Thoracic aorta (tissue), 2 donors: ENCODE results near the gene ERBB4. TPM values are rescaled to one million over a fixed set of nuclear protein-coding genes. Genes with fewer than 3 reads are reported as not detected.

Experiments
- ATAC-seq: fragments of 150-250 bp; one replicate; pipeline ENCODE4 v1.8.0; 2017; ENCODE audit warnings: low read depth; ENCODE audit not compliant: insufficient number of reproducible peaks, low FRiP score
- DNase-seq: peaks from one replicate; pipeline ENCODE4 v3.0.0-alpha.2; 2020; ENCODE audit warnings: low spot score
- H3K27ac ChIP-seq, 2 donors: fragments of 200-600 bp; sonication (generic); 1 replicate in 1 of 2; 2 replicates in 1 of 2; pipeline ENCODE4 v1.5.1; 2016; ENCODE audit warnings: mild to moderate bottlenecking in 2 of 2, moderate library complexity in 2 of 2
- H3K27me3 ChIP-seq: fragments of 200-600 bp; sonication (generic); replicated peaks from 2 replicates; pipeline ENCODE4 v1.6.0; 2016; ENCODE audit warnings: mild to moderate bottlenecking; ENCODE audit not compliant: insufficient read depth
- H3K36me3 ChIP-seq: fragments of 200-600 bp; sonication (generic); one replicate; pipeline ENCODE4 v1.5.1; 2016
- H3K4me1 ChIP-seq, 2 donors: fragments of 200-600 bp; sonication (generic); 1 replicate in 1 of 2; 2 replicates in 1 of 2; pipeline versions ENCODE4 v1.5.1 to v1.6.0; 2016; ENCODE audit warnings: low read depth in 2 of 2, mild to moderate bottlenecking in 1 of 2; ENCODE audit not compliant: control insufficient read depth in 1 of 2
- H3K4me3 ChIP-seq: fragments of 200-600 bp; sonication (generic); 2 replicates; pipeline ENCODE4 v1.5.1; 2016; ENCODE audit warnings: mild to moderate bottlenecking
- H3K9me3 ChIP-seq: fragments of 200-600 bp; sonication (generic); 2 replicates; pipeline ENCODE4 v1.5.1; 2016
- total RNA-seq, 2 donors: library from RNA; depleted of rRNA; stranded (reverse); fragments of >200 nt; gene quantifications; one replicate each; pipeline versions ENCODE4 v1.1.0 to v1.2.3, GENCODE V29; 2016
- TF ChIP-seq, protein P1 (sequence below): fragments of 200-600 bp; sonication (generic); IDR thresholded peaks from one replicate; pipeline ENCODE4 v1.5.1; 2019; ENCODE audit warnings: antibody characterized with exemption

Gene ERBB4
- total RNA-seq, 2 donors from 2014 or later: 15.7 to 29.3 TPM

DNA sequence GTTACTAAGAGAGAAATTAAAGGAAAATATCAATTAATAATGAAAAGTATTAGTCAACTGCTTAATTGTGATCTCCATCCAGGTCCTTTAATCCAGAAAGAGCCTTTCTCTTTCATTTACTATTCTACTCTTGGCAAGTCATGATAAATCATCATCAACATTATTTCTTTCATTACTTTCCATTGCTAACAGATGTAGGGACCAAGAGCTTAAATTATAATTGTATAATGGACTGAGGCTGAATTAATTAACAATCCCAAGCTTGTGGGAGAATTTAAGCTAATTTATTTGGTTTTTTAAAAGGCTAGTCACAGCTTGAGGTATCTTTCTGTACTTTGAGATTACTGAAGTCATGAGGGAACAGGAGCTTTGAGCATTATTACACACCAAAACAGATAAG, 223.9 kb downstream of the ERBB4 start:
- DNase-seq (no peak), ATAC-seq (no peak)
- Histone ChIP-seq H3K9me3 (no peaks in the 10 kb centered on the region), H3K4me1 (peaks cover 4 to 6% of the 10 kb centered on the region in 2 donors), H3K27me3 (no peaks in the 10 kb centered on the region), H3K4me3 (no peak overlapping the region), H3K36me3 (no peaks in the 10 kb centered on the region), H3K27ac (no peak overlapping the region)
- TF ChIP-seq, protein P1, sequence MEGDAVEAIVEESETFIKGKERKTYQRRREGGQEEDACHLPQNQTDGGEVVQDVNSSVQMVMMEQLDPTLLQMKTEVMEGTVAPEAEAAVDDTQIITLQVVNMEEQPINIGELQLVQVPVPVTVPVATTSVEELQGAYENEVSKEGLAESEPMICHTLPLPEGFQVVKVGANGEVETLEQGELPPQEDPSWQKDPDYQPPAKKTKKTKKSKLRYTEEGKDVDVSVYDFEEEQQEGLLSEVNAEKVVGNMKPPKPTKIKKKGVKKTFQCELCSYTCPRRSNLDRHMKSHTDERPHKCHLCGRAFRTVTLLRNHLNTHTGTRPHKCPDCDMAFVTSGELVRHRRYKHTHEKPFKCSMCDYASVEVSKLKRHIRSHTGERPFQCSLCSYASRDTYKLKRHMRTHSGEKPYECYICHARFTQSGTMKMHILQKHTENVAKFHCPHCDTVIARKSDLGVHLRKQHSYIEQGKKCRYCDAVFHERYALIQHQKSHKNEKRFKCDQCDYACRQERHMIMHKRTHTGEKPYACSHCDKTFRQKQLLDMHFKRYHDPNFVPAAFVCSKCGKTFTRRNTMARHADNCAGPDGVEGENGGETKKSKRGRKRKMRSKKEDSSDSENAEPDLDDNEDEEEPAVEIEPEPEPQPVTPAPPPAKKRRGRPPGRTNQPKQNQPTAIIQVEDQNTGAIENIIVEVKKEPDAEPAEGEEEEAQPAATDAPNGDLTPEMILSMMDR: no peak

DNA sequence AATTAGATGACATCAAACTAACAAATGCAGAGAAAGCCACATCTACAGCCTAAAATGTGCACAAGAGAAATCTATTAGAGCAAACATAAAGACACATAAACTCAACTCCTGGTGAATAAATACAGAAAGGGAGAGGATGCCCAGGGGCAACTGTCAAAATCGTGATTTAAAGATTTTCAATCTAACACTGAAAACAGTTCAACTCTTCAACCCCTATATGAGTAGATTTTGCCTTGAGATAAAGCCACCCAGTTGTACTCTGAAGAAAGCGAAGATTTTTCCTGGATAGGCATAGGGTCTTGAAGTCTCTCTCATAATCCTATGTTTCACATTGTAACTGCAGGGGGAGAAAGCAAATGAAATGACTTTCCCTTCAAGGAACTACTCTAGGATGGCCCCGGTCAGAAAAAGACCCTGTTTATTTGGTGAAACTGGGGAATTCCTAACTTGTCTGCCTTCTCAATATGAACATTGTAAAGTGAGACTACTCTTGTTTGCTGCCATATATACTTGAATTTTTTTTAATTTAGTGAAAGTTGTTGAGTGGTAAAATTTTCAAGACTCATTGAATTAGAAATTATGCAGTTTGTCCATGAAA, 226.7 kb downstream of the ERBB4 start:
- peaks cover 7 to 11% of the 10 kb centered on the region in 2 donors for H3K4me1 ChIP-seq
- DNase-seq (no peak), ATAC-seq (no peak)
- no peaks in the 10 kb centered on the region for H3K36me3 ChIP-seq
- TF ChIP-seq, protein P1: no peak
- H3K4me3 ChIP-seq: no peak overlapping the region
- H3K27me3 ChIP-seq: no peaks in the 10 kb centered on the region
- H3K27ac ChIP-seq: no peak overlapping the region
- H3K9me3 ChIP-seq: no peaks in the 10 kb centered on the region

DNA sequence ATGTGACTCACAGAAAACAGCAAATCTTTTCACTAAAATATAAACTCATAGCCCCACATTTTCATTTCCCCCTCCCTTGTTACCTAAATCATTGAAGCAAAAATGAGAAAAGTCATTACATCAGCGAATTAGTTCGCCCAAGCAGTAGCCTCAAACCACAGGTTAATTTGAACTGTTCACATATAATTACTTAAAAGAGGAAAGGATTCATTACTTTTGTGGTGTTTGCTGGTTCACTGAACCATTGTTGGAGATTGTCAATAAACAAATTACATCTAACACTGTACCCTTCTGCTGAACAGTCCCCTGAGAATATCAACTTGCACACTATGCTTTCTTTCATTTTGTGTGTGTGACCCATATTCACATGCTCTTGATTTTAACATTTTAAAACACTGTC, 238.7 kb downstream of the ERBB4 start:
- TF ChIP-seq, protein P1: no peak
- H3K27ac ChIP-seq: no peak overlapping the region
- DNase-seq: no peak
- no peak for ATAC-seq
- no peaks in the 10 kb centered on the region for H3K4me1 ChIP-seq
- H3K9me3 ChIP-seq: no peaks in the 10 kb centered on the region
- no peaks in the 10 kb centered on the region for H3K27me3 ChIP-seq
- H3K4me3 ChIP-seq: no peak overlapping the region
- no peaks in the 10 kb centered on the region for H3K36me3 ChIP-seq

DNA sequence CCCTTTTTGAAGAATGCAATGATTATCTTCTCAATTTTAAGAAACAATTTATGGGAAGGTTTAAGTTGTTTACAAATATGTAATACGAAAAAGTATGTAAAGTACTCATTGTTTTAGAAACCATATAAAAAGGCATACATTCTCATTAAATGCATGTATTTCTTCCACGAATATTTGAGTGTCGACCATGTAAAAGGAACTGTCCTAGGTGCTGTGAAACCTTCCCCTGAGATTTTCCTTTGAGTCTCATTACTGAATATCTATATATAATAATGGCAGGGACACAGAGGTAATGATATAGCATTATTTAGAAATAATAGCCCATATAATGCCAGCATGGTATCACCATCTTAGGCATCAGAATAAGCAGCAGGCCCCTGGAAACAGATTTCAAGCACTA, 239.3 kb downstream of the ERBB4 start:
- H3K27me3 ChIP-seq: no peaks in the 10 kb centered on the region
- no peak overlapping the region for H3K27ac ChIP-seq
- DNase-seq (no peak), ATAC-seq (no peak)
- no peaks in the 10 kb centered on the region for H3K4me1 ChIP-seq
- H3K36me3 ChIP-seq: no peaks in the 10 kb centered on the region
- H3K4me3 ChIP-seq: no peak overlapping the region
- no peaks in the 10 kb centered on the region for H3K9me3 ChIP-seq
- TF ChIP-seq, protein P1: no peak

DNA sequence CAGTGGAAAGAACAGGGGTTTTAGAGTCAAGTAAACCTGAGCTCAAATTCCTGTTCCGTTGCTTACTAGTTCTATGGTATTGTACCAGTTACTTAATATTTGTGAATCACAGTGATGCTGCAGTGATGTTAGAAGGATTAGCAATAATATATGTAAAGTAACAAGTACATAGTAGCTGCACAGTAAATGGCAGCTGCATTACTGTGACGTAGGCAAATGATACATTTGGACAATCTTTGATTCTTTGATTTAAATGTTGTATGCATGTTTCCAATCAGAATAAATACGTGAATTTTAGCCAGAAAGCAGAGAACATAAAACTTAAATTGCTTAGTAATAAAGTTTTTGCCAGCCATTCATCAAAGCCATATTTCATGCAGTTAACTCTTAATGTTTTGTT, 243.0 kb downstream of the ERBB4 start:
- ATAC-seq (no peak), DNase-seq (no peak)
- Histone ChIP-seq H3K36me3 (no peaks in the 10 kb centered on the region), H3K27me3 (no peaks in the 10 kb centered on the region), H3K27ac (no peak overlapping the region), H3K4me1 (no peaks in the 10 kb centered on the region), H3K4me3 (no peak overlapping the region), H3K9me3 (no peaks in the 10 kb centered on the region)
- TF ChIP-seq, protein P1: no peak
